Measurements from ENCODE around the gene SEZ6. TPM values are rescaled to one million over a fixed set of nuclear protein-coding genes. Genes with fewer than 3 reads are reported as not detected.

Gene SEZ6
- total RNA-seq, 2 experiments from 2014 or later: not detected

- H3K36me3 Mint-ChIP-seq (ENCODE audit: low read depth): no peaks in the 10 kb centered on the region
- no peaks in the 10 kb centered on the region for H3K9me3 Mint-ChIP-seq
- DNase-seq (no peak), ATAC-seq (no peak)
- intact Hi-C loops (cut with micrococcal nuclease): no loop called here
- no peaks in the 10 kb centered on the region for H3K4me1 Mint-ChIP-seq (ENCODE audit: low read depth)
- no peak overlapping the region for H3K27ac Mint-ChIP-seq
- ChIA-PET CTCF (interaction anchor here (1.5 to 3.8 kb wide), 2 partner anchors 144 to 149 kb away, joined by 5 to 31 read pairs; no protein-coding TSS in a partner anchor), POLR2A (interaction anchor here (0.9 to 1.4 kb wide), 3 partner anchors 14 to 70 kb away, joined by 3 to 5 read pairs (median 3); no protein-coding TSS in a partner anchor)
- H3K27me3 Mint-ChIP-seq: peaks cover 11% of the 10 kb centered on the region
- TF ChIP-seq CTCF (IDR thresholded peaks at IDR 0.05): no peak
- no peak overlapping the region for H3K4me3 Mint-ChIP-seq
Observed at GRCh38 chr17:28967221-28968135, 38.4 kb downstream of the SEZ6 start.

GRCh38 chr17:28963841-28964240, 42.0 kb downstream of the SEZ6 start:
- H3K27me3 Mint-ChIP-seq: peaks cover 11% of the 10 kb centered on the region
- ChIA-PET CTCF (interaction anchor here (1.0 to 9.0 kb wide), 15 partner anchors 10 to 185 kb away, joined by 3 to 353 read pairs (median 5); partner anchors contain the start of gene PHF12), POLR2A (interaction anchor here (0.7 to 1.6 kb wide), 3 partner anchors 9 to 152 kb away, joined by 3 to 5 read pairs (median 3); no protein-coding TSS in a partner anchor)
- no peak overlapping the region for H3K4me3 Mint-ChIP-seq
- no peaks in the 10 kb centered on the region for H3K36me3 Mint-ChIP-seq (ENCODE audit: low read depth)
- no peaks in the 10 kb centered on the region for H3K9me3 Mint-ChIP-seq
- intact Hi-C loops (cut with micrococcal nuclease): loop anchor here (2.0 kb wide), 1 partner anchor 149 kb away; no protein-coding TSS in a partner anchor
- TF ChIP-seq CTCF (IDR thresholded peaks at IDR 0.05): no peak
- ATAC-seq (no peak), DNase-seq (no peak)
- no peaks in the 10 kb centered on the region for H3K4me1 Mint-ChIP-seq (ENCODE audit: low read depth)
- no peak overlapping the region for H3K27ac Mint-ChIP-seq

GRCh38 chr17:28963055-28963611, 42.7 kb downstream of the SEZ6 start:
- H3K9me3 Mint-ChIP-seq: no peaks in the 10 kb centered on the region
- no peak overlapping the region for H3K4me3 Mint-ChIP-seq
- H3K27me3 Mint-ChIP-seq: peaks cover 11% of the 10 kb centered on the region
- ATAC-seq (no peak), DNase-seq (no peak)
- TF ChIP-seq CTCF (IDR thresholded peaks at IDR 0.05): no peak
- CTCF ChIA-PET: interaction anchor here (1.1 to 9.0 kb wide), 5 partner anchors 9 to 162 kb away, joined by 4 to 353 read pairs (median 22); partner anchors contain the start of gene PHF12
- no peaks in the 10 kb centered on the region for H3K36me3 Mint-ChIP-seq (ENCODE audit: low read depth)
- H3K27ac Mint-ChIP-seq: no peak overlapping the region
- intact Hi-C loops (cut with micrococcal nuclease): no loop called here
- H3K4me1 Mint-ChIP-seq (ENCODE audit: low read depth): no peaks in the 10 kb centered on the region
- POLR2A ChIA-PET: interaction anchor here (0.7 to 1.6 kb wide), 2 partner anchors 8 to 9 kb away, joined by 3 to 5 read pairs; no protein-coding TSS in a partner anchor

GRCh38 chr17:28961391-28961790, 44.4 kb downstream of the SEZ6 start:
- Mint-ChIP-seq H3K9me3 (no peaks in the 10 kb centered on the region), H3K4me1 (ENCODE audit: low read depth) (no peaks in the 10 kb centered on the region), H3K36me3 (ENCODE audit: low read depth) (no peaks in the 10 kb centered on the region), H3K27me3 (peaks cover 11% of the 10 kb centered on the region), H3K27ac (no peak overlapping the region), H3K4me3 (no peak overlapping the region)
- intact Hi-C loops (cut with micrococcal nuclease): no loop called here
- POLR2A ChIA-PET: no interaction called here
- ATAC-seq (no peak), DNase-seq (no peak)
- no peak for TF ChIP-seq CTCF (IDR thresholded peaks at IDR 0.05)
- CTCF ChIA-PET: interaction anchor here (2.0 to 9.0 kb wide), 2 partner anchors 8 to 154 kb away, joined by 18 to 353 read pairs; no protein-coding TSS in a partner anchor
